Dermis blood vessel endothelial cell (primary cell): ENCODE results near the gene SLC17A6. TPM values are rescaled to one million over a fixed set of nuclear protein-coding genes. Genes with fewer than 3 reads are reported as not detected.
A peak's percentile ranks its signal among the peaks of the same experiment; 100 is the strongest.

Source experiments
- DNase-seq: peaks from one replicate; pipeline ENCODE4 v3.0.0; 2010
- total RNA-seq: library from RNA; depleted of rRNA; stranded (reverse); fragments of >200 nt; gene quantifications from 2 replicates; pipeline ENCODE4 v1.2.3, GENCODE V29; 2014

SLC17A6 gene
- total RNA-seq = not detected in 2 replicates

- DNase-seq = peak; percentile 40
Measured at GRCh38 chr11:22337596-22338485, at the start of gene SLC17A6. SLC17A6 (plus strand) TSS chr11:22338381; CDS start chr11:22338534, 153 bp downstream.

DNA sequence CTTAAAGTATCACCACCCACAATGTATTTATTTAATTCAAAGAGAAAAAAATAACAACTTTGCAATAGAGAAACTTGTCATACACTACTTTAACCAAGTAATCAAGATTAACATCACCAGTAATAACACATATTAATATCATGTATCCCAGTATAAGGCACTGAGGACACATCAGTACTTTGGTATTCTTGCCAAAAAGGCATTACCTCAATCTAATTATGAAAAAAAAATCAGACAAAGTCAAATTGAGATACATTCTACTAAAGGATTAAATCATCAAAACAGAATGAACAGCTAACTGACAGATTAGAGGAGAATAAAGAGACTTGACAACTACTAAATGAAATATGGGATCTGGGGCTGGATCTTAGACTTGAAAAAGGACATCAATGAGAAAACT lies 35.8 kb upstream of the SLC17A6 start:
- DNase-seq = no peak

GRCh38 chr11:22304337-22304961 lies 33.7 kb upstream of the SLC17A6 start:
- peak; percentile 53 for DNase-seq

DNA sequence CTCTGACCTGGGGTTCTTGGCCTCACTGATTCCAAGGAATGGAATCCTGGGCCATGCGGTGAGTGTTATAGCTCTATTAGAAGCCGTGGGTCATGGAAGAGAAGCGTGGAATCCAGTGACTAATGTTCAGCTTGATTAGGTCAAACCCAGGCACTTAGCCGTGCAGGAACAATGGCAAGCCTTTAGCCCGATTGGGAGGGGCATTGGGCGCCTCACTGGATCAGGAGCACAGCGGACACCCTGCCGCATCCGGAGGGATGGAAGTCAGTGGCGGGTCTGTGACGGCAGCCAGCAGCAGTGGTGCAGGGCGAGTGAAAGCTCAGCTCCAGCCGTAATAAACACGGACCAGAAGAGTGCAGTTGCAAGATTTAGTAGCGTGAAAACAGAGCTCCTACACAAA lies 20.5 kb upstream of the SLC17A6 start:
- no peak for DNase-seq

DNA sequence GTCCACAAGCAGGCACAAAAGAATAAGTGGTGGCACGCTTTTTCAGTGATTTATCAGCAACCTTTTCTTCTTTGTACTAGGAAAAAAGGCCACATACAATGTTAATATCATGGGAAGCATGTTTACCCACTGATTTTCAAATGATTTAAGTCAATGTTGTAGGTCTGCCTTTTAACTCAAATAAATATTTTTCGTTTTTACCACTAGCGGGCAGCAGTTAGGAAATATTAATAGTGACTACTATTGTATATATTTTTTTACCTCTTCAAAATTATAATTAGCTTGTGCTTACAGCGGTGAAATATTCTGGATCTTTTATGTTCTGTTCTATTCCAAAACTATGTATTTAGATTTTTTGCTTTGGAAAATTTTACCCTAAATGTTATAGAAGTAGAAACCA lies 6.4 kb upstream of the SLC17A6 start:
- DNase-seq = peak; percentile 5

DNA sequence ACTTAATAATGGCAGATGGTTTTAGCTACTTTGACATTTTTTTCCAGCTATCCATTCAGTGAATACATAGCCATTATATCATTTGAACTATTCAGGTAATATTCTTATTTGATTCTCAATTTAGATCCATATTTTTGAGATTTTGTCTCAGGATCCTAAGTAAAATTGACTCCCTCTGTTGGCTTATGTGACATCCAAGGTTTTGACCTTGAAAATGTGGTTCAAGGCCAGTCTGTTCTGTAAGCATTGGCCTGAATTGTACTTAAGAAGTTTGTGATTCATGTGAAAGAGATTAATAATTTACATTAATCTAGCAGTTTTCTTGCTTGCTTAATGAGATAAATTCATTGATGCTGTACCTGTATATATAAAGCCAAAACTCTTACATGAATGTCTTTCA lies 1.6 kb upstream of the SLC17A6 start:
- DNase-seq = no peak

- DNase-seq = no peak
Measured at GRCh38 chr11:22339611-22340010, 1.4 kb downstream of the SLC17A6 start.

GRCh38 chr11:22340235-22340634 lies 2.1 kb downstream of the SLC17A6 start:
- no peak for DNase-seq

GRCh38 chr11:22340701-22341587 lies 2.8 kb downstream of the SLC17A6 start:
- DNase-seq = no peak

- DNase-seq = no peak
Measured at GRCh38 chr11:22341588-22341931, 3.4 kb downstream of the SLC17A6 start.

GRCh38 chr11:22342211-22343031 lies 4.2 kb downstream of the SLC17A6 start:
- no peak for DNase-seq

GRCh38 chr11:22343032-22343324 lies 4.8 kb downstream of the SLC17A6 start:
- no peak for DNase-seq

- no peak for DNase-seq
Measured at GRCh38 chr11:22343371-22344032, 5.3 kb downstream of the SLC17A6 start.

GRCh38 chr11:22344081-22344480 lies 5.9 kb downstream of the SLC17A6 start:
- DNase-seq = no peak

DNA sequence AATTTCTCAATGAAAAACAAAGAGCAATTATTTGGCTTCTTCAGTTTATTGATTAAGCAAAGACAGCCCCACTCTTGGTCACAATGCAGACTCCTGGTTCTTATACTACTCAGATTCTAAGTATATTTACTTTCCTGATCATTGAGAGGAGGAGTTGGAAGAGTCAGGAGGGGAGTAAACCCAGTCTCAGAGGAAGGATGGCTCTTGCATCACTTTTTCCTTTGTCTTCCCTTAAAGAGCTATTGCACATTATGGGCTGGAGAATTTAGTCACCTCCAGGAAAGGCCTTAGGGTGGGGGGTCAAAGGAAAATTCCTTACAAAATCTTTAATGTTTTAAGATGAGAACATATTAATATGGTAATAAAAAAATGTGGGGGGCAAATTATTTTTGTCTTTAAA lies 8.1 kb downstream of the SLC17A6 start:
- no peak for DNase-seq

DNA sequence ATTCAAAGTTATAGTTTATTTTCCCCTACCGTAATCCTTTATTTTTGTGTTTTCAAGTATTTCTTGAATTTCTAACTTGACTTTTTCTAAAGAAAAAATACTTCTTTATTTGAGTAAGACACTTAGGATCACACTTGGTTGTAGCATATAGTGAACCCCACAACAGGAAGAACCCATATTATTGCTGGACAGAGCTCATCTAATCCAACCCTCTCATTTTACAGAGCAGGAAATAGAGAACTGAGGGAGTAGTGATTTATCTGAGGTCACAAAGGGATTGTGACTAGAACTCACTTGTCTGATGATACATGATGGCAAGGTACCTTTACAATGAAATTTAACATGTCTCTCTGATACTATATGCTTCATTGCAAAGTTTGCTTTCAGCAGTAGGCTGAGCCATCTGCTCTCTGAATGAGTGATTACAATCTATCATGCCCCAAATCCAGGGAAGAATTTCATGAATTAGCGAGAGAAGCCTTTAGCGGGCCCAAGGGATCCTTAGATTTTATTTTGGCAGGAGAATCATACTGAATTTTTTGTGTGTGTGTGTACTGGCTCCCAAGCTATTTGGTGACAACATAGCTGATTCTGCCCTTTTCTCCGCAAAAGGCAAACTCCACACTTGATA lies 9.8 kb downstream of the SLC17A6 start:
- DNase-seq = no peak

DNA sequence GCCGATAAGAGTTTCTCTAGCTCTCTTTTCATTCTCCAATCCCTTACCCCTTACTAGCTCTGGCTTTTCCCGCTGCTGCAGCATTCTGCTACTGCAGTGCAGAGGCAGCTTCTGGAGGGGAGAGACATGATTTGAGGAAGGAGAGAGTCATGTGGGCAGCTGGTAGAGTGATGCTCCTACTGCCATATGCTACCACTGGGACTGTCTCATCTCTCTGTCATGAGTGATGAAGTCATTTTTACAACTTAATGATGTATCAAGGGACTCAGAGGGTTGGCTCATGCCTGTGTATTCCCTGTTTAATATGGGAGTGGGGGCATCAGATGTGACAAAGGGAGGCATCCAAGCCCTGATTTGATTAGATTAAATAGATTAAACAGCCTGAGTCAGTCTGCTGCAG lies 11.3 kb downstream of the SLC17A6 start:
- DNase-seq = no peak

DNA sequence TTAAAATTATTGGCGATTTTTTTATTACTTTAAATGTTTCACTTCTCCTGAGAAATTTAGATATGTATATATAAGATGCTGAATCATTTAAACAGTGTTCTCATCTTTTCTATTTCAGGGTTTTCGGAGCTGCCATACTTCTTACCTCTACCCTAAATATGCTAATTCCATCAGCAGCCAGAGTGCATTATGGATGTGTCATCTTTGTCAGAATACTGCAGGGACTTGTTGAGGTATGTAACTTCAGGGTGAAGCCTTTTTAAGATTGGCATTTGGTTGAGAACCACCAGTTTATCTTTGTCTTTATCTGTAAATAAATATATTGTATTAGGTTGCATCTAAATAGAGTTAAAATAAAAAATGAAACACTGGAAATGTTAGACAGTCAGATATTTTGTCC lies 21.1 kb downstream of the SLC17A6 start:
- DNase-seq = no peak

DNA sequence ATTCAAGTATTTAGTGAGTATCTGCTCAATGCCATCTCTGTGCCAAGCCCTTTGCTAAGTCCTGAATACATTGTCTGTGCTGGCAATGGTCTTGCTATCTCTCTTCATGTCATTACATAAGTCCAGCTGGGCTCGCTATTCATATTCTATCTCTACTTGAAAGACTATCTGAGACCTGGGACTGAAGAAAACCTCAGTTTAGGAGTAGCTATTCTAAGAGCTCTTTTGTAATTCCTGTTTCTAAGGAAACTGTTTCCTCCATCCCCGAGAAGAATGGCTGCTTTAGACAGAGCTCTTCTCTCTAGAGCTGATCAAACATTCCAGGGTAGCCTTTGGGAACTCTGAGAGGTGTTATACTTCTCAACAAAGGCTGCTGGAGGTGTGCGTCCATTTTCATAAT lies 33.0 kb downstream of the SLC17A6 start:
- DNase-seq = no peak

DNA sequence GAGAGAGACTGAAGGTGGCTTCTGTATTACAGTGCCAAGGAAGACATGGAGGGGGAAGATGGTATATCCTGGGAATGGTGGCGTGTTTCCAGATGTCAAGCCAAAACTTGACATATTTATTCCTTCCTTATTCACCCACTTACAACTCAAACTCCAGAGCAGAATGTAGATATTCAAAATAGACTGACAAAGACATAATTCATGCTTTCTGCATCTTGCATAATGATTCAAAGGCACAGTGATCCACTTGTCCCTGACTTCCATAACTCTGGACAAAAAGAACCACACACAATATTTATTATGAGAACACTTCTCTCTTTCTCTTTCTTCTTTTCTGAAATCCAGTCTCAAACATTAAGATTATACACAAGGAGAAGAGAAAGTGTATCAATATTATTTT lies 48.9 kb downstream of the SLC17A6 start:
- no peak for DNase-seq

- no peak for DNase-seq
Measured at GRCh38 chr11:22389526-22390282, 51.5 kb downstream of the SLC17A6 start.
